ENCODE measurements around the gene ADGRB2.

DNA sequence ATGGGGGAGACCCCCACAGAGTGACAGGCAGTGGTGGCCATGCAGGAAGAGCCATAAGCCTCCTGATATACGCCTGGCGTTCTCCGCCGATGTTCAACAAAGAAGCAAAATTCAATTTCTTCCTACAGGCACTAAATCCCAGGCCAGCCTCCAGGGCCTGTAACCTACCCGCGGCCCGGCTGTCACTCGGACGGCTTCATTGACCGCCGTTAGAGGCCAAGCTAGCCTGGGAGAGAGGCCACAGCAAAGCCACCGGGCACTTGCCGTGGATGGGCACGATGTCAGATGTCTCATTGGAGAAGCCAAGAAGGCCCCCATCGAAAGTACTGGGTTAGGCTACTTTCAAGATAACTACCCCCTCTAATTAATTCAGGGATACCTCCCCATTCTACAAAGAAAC lies 9.7 kb downstream of the ADGRB2 start:
- TF ChIP-seq SUZ12 (IDR thresholded peaks at IDR 0.05; ENCODE audit: extremely low read depth, insufficient read depth, insufficient read length) = no peak
- TF ChIP-seq YY1 (IDR thresholded peaks at IDR 0.05; ENCODE audit: insufficient read depth, insufficient read length) = no peak
- TF ChIP-seq ZNF274 (IDR thresholded peaks at IDR 0.05; ENCODE audit: low read depth, low read length) = no peak
